Duodenal mucosa (tissue), 2 donors: ENCODE data around the gene KLHDC3.
"Not testable (repeated sequence)": the region's sequence is repeated elsewhere in the genome, so short reads cannot be mapped to it uniquely, and the experiment has no call there.

Experiments
- H3K27ac ChIP-seq: one replicate; pipeline ENCODE4 v1.7.0; 2013; ENCODE audit warnings: low read depth, low read length
- H3K27me3 ChIP-seq, 2 donors: one replicate each; pipeline ENCODE4 v1.7.0; 2013; ENCODE audit warnings: low read length in 2 of 2, control low read depth in 1 of 2; ENCODE audit not compliant: insufficient read depth in 2 of 2, control insufficient read depth in 1 of 2
- H3K36me3 ChIP-seq, 2 donors: one replicate each; pipeline ENCODE4 v1.7.0; 2013; ENCODE audit warnings: low read length in 2 of 2, control low read depth in 1 of 2; ENCODE audit not compliant: insufficient read depth in 2 of 2, control insufficient read depth in 1 of 2
- H3K4me1 ChIP-seq, 2 donors: one replicate each; pipeline ENCODE4 v1.7.0; 2013; ENCODE audit warnings: low read length in 2 of 2, control low read depth in 1 of 2; ENCODE audit not compliant: insufficient read depth in 2 of 2, control insufficient read depth in 1 of 2
- H3K4me3 ChIP-seq, 2 donors: one replicate each; pipeline ENCODE4 v1.7.0; 2013; ENCODE audit warnings: low read length in 2 of 2, low read depth in 1 of 2
- H3K9ac ChIP-seq, 2 donors: one replicate each; pipeline ENCODE4 v1.7.0; 2013; ENCODE audit warnings: low read length in 2 of 2, low read depth in 1 of 2
- H3K9me3 ChIP-seq, 2 donors: one replicate each; pipeline ENCODE4 v1.7.0; 2013; ENCODE audit warnings: low read length in 2 of 2, control low read depth in 1 of 2; ENCODE audit not compliant: control insufficient read depth in 1 of 2

Gene KLHDC3

GRCh38 chr6:42988486-42989020 is 25.5 kb upstream of the KLHDC3 start:
- H3K4me1 ChIP-seq, result peaks cover 57% of the 10 kb centered on the region in 2 donors
- H3K9ac ChIP-seq, result no peak overlapping the region
- no peak overlapping the region for H3K27ac ChIP-seq
- H3K36me3 ChIP-seq, result peaks cover 11 to 18% of the 10 kb centered on the region in 2 donors
- H3K4me3 ChIP-seq, result no peak overlapping the region
- no peaks in the 10 kb centered on the region for H3K27me3 ChIP-seq
- no peaks in the 10 kb centered on the region for H3K9me3 ChIP-seq

GRCh38 chr6:42989923-42990322 is 24.1 kb upstream of the KLHDC3 start:
- Histone ChIP-seq H3K27me3 (no peaks in the 10 kb centered on the region), H3K36me3 (peaks cover 11 to 18% of the 10 kb centered on the region in 2 donors), H3K9me3 (no peaks in the 10 kb centered on the region), H3K4me1 (peaks cover 51 to 59% of the 10 kb centered on the region in 2 donors), H3K4me3 (no peak overlapping the region), H3K27ac (no peak overlapping the region), H3K9ac (no peak overlapping the region)

GRCh38 chr6:42993445-42993844 is 20.6 kb upstream of the KLHDC3 start:
- H3K27ac ChIP-seq, result no peak overlapping the region
- H3K4me1 ChIP-seq, result peaks cover 22 to 30% of the 10 kb centered on the region in 2 donors
- H3K4me3 ChIP-seq, result no peak overlapping the region
- no peaks in the 10 kb centered on the region for H3K9me3 ChIP-seq
- H3K9ac ChIP-seq, result no peak overlapping the region
- no peaks in the 10 kb centered on the region for H3K27me3 ChIP-seq
- peaks cover 10 to 12% of the 10 kb centered on the region in 2 donors for H3K36me3 ChIP-seq

GRCh38 chr6:42996513-42996912 is 17.5 kb upstream of the KLHDC3 start:
- Histone ChIP-seq H3K4me3 (no peak overlapping the region), H3K27me3 (no peaks in the 10 kb centered on the region), H3K4me1 (peaks cover 2 to 5% of the 10 kb centered on the region in 2 donors), H3K9ac (no peak overlapping the region), H3K36me3 (peaks cover 0 to 8% of the 10 kb centered on the region in 2 donors), H3K27ac (no peak overlapping the region), H3K9me3 (no peaks in the 10 kb centered on the region)

- not testable (repeated sequence) for H3K27me3 ChIP-seq, H3K4me1 ChIP-seq, H3K4me3 ChIP-seq, H3K27ac ChIP-seq, H3K36me3 ChIP-seq, H3K9ac ChIP-seq, H3K9me3 ChIP-seq
Measured at GRCh38 chr6:42998205-42998604, 15.8 kb upstream of the KLHDC3 start.

GRCh38 chr6:43001843-43002242 is 12.2 kb upstream of the KLHDC3 start:
- H3K27ac ChIP-seq, result no peak overlapping the region
- H3K36me3 ChIP-seq, result peaks cover 11 to 13% of the 10 kb centered on the region in 2 donors
- H3K4me3 ChIP-seq, result no peak overlapping the region
- H3K9ac ChIP-seq, result no peak overlapping the region
- H3K4me1 ChIP-seq, result no peaks in the 10 kb centered on the region
- H3K9me3 ChIP-seq, result no peaks in the 10 kb centered on the region
- H3K27me3 ChIP-seq, result no peaks in the 10 kb centered on the region

GRCh38 chr6:43005844-43006243 is 8.2 kb upstream of the KLHDC3 start:
- no peak overlapping the region for H3K27ac ChIP-seq
- H3K27me3 ChIP-seq, result no peaks in the 10 kb centered on the region
- H3K4me1 ChIP-seq, result no peaks in the 10 kb centered on the region
- H3K36me3 ChIP-seq, result peaks cover 38 to 49% of the 10 kb centered on the region in 2 donors
- H3K4me3 ChIP-seq, result no peak overlapping the region
- no peaks in the 10 kb centered on the region for H3K9me3 ChIP-seq
- H3K9ac ChIP-seq, result no peak overlapping the region

- Histone ChIP-seq H3K4me3 (no peak overlapping the region), H3K27me3 (no peaks in the 10 kb centered on the region), H3K36me3 (peaks cover 38 to 53% of the 10 kb centered on the region in 2 donors), H3K9me3 (no peaks in the 10 kb centered on the region), H3K9ac (no peak overlapping the region), H3K27ac (no peak overlapping the region), H3K4me1 (no peaks in the 10 kb centered on the region)
Measured at GRCh38 chr6:43006251-43006650, 7.8 kb upstream of the KLHDC3 start.

- peaks cover 42 to 62% of the 10 kb centered on the region in 2 donors for H3K36me3 ChIP-seq
- no peaks in the 10 kb centered on the region for H3K27me3 ChIP-seq
- H3K4me3 ChIP-seq, result no peak overlapping the region
- peaks cover 0 to under 1% of the 10 kb centered on the region in 2 donors for H3K4me1 ChIP-seq
- H3K9ac ChIP-seq, result no peak overlapping the region
- no peak overlapping the region for H3K27ac ChIP-seq
- no peaks in the 10 kb centered on the region for H3K9me3 ChIP-seq
Measured at GRCh38 chr6:43007126-43007525, 6.9 kb upstream of the KLHDC3 start.

- Histone ChIP-seq H3K4me1 (peaks cover 11 to 14% of the 10 kb centered on the region in 2 donors), H3K27me3 (no peaks in the 10 kb centered on the region), H3K9ac (no peak overlapping the region), H3K9me3 (no peaks in the 10 kb centered on the region), H3K36me3 (peaks cover 42 to 65% of the 10 kb centered on the region in 2 donors), H3K27ac (no peak overlapping the region), H3K4me3 (no peak overlapping the region)
Measured at GRCh38 chr6:43009124-43009523, 4.9 kb upstream of the KLHDC3 start.

GRCh38 chr6:43011207-43011606 is 2.8 kb upstream of the KLHDC3 start:
- Histone ChIP-seq H3K27me3 (no peaks in the 10 kb centered on the region), H3K36me3 (peaks cover 38 to 59% of the 10 kb centered on the region in 2 donors), H3K9ac (no peak overlapping the region), H3K4me1 (peaks cover 22 to 28% of the 10 kb centered on the region in 2 donors), H3K27ac (no peak overlapping the region), H3K9me3 (no peaks in the 10 kb centered on the region), H3K4me3 (no peak overlapping the region)
